CD8-positive, alpha-beta memory T cell (primary cell): Measurements from ENCODE around the gene SPOCD1. TPM values are rescaled to one million over a fixed set of nuclear protein-coding genes. Genes with fewer than 3 reads are reported as not detected.

Experiments
- CTCF ChIA-PET: fragments of 350-600 bp; sonication (Branson Sonifier 250); formaldehyde crosslinking; loops from one replicate; lab custom pipeline; 2021; ENCODE audit warnings: antibody characterized with exemption; lab: Charles Lee
- POLR2A ChIA-PET: fragments of 350-600 bp; sonication (Branson Sonifier 250); formaldehyde crosslinking; loops from one replicate; lab custom pipeline; 2021; ENCODE audit warnings: antibody characterized with exemption; lab: Charles Lee
- DNase-seq, 5 donors: peaks; one replicate each; pipeline versions ENCODE4 v3.0.0 to v3.0.0-alpha.2; 2020 to 2022; ENCODE audit warnings: mixed read lengths in 1 of 5
- H3K27ac ChIP-seq: one replicate; pipeline ENCODE4 v1.7.0; 2013; ENCODE audit warnings: low read depth, mild to moderate bottlenecking, low read length, moderate library complexity
- H3K27me3 ChIP-seq: 2 replicates; pipeline ENCODE4 v1.7.0; 2013; ENCODE audit warnings: low read length, mild to moderate bottlenecking; ENCODE audit not compliant: insufficient read depth, poor library complexity, severe bottlenecking
- H3K36me3 ChIP-seq: 2 replicates; pipeline ENCODE4 v1.7.0; 2013; ENCODE audit warnings: mild to moderate bottlenecking, low read length, moderate library complexity; ENCODE audit not compliant: insufficient read depth
- H3K4me1 ChIP-seq: 2 replicates; pipeline ENCODE4 v1.7.0; 2013; ENCODE audit warnings: mild to moderate bottlenecking, low read length, moderate library complexity; ENCODE audit not compliant: insufficient read depth
- H3K4me3 ChIP-seq: 2 replicates; pipeline ENCODE4 v1.7.0; 2013; ENCODE audit warnings: mild to moderate bottlenecking, low read length
- H3K9me3 ChIP-seq: 2 replicates; pipeline ENCODE4 v1.7.0; 2013; ENCODE audit warnings: mild to moderate bottlenecking, low read length
- H3K27ac Mint-ChIP-seq, 8 donors: one replicate each; pipeline ENCODE4 v1.8.0; 2020 to 2021; ENCODE audit warnings: mixed read lengths in 8 of 8, mild to moderate bottlenecking in 6 of 8, inconsistent platforms in 3 of 8, moderate library complexity in 3 of 8
- H3K27me3 Mint-ChIP-seq, 2 donors: one replicate each; pipeline ENCODE4 v1.8.0; 2020 to 2021; ENCODE audit warnings: mixed read lengths in 2 of 2, mild to moderate bottlenecking in 1 of 2, moderate library complexity in 1 of 2
- H3K36me3 Mint-ChIP-seq, 3 donors: one replicate each; pipeline ENCODE4 v1.8.0; 2020 to 2021; ENCODE audit warnings: mixed read lengths in 3 of 3, inconsistent platforms in 1 of 3, mild to moderate bottlenecking in 1 of 3
- H3K4me1 Mint-ChIP-seq, 3 donors: one replicate each; pipeline ENCODE4 v1.8.0; 2020 to 2021; ENCODE audit warnings: mixed read lengths in 3 of 3, inconsistent platforms in 1 of 3, mild to moderate bottlenecking in 1 of 3
- H3K4me3 Mint-ChIP-seq, 7 donors: one replicate each; pipeline ENCODE4 v1.8.0; 2020 to 2021; ENCODE audit warnings: mixed read lengths in 7 of 7, mild to moderate bottlenecking in 6 of 7, moderate library complexity in 4 of 7, inconsistent platforms in 2 of 7
- H3K9me3 Mint-ChIP-seq, 5 donors: one replicate each; pipeline ENCODE4 v1.8.0; 2020 to 2022; ENCODE audit warnings: mixed read lengths in 5 of 5, mild to moderate bottlenecking in 3 of 5, moderate library complexity in 2 of 5, inconsistent platforms in 1 of 5
- polyA plus RNA-seq: library from polyadenylated mRNA; unstranded; fragments of 300-500 nt; fragmentation: Illumina TruSeq; gene quantifications from one replicate; pipeline ENCODE4 v1.2.3, GENCODE V29; 2021
- total RNA-seq, 2 experiments: library from RNA; stranded (reverse); gene quantifications; one replicate each; pipeline ENCODE4 v1.2.3, GENCODE V29; 2021

The SPOCD1 gene
- total and polyA plus RNA-seq, 3 experiments from 2014 or later, result 0.18 TPM; not detected in 2

DNA sequence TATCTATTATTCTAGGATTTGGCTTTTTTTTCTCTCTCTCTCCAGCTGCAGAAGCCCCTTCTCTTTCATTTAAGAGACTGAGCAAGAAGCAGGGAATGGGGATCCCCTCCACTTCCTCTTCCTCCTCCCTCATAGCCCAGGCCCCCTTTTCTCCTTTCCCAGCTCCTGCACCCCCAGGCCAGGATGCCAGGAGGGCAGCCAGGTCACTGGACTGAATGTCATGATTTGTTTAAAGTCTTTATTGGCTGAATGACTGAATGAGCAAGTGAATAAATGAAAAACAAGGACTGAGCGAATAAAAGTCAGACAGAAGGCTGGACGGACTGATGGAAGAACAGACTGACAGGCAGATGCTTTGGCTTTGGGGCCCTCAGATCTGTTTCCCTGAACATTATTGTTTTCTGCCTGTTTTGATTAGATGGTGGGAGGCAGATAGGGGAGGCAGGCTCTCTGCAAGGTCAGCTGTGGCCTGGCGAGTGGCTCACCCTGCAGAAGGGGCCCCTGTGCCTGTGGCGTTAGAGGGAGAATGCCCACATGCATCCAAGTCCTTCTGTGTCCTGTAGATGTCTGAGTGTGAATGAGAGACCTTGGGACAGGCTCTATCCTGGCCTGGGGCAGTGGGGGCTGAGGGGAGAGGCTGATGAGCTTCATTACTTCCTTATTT is 31.3 kb downstream of the SPOCD1 start:
- H3K9me3 Mint-ChIP-seq, result no peaks in the 10 kb centered on the region
- ChIA-PET POLR2A (no interaction called here), CTCF (interaction anchor here (1.0 kb wide), 1 partner anchor 21 kb away, joined by 5 read pairs; the partner anchor contains the start of gene ADGRB2)
- peak in 1 of 5 donors; percentile 9 for DNase-seq
- H3K4me1 Mint-ChIP-seq, result peaks cover 7 to 13% (median 10%) of the 10 kb centered on the region in 3 donors
- H3K4me3 Mint-ChIP-seq, result peak overlapping the region in 1 of 7 donors; percentile 45
- H3K27ac Mint-ChIP-seq, result peak overlapping the region in 3 of 8 donors; percentile 3 to 88 (median 21)
- peaks cover 0 to 5% of the 10 kb centered on the region in 2 donors for H3K27me3 Mint-ChIP-seq
- Histone ChIP-seq H3K9me3 (no peaks in the 10 kb centered on the region), H3K4me1 (peaks cover 6% of the 10 kb centered on the region), H3K27ac (no peak overlapping the region), H3K4me3 (no peak overlapping the region), H3K27me3 (no peaks in the 10 kb centered on the region), H3K36me3 (no peaks in the 10 kb centered on the region)
- no peaks in the 10 kb centered on the region for H3K36me3 Mint-ChIP-seq

DNA sequence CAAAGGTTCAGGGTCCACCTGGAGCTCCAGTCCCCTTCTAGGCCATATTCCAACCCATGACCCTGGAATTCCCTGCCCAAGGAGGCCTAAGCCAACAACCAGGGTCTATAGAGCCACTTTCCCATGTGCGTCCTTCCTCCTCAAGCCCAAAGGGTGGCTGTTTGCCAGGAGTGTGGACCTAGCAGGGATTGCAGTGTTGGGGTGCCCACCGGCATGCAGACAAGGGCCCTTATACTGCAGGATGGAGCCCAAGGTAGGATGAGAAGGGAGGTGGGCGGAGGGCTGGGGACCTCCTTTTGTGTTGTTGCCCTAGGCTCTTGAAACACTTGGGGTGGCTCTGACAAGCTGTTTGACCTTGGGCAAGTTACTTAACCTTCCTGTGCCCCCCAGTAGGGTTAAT is 32.0 kb downstream of the SPOCD1 start:
- Mint-ChIP-seq H3K27me3 (peaks cover 0 to 5% of the 10 kb centered on the region in 2 donors), H3K36me3 (no peaks in the 10 kb centered on the region), H3K9me3 (no peaks in the 10 kb centered on the region), H3K4me3 (no peak overlapping the region), H3K4me1 (peaks cover 7 to 10% (median 10%) of the 10 kb centered on the region in 3 donors), H3K27ac (no peak overlapping the region)
- Histone ChIP-seq H3K4me1 (peaks cover 6% of the 10 kb centered on the region), H3K27me3 (no peaks in the 10 kb centered on the region), H3K27ac (no peak overlapping the region), H3K36me3 (no peaks in the 10 kb centered on the region), H3K4me3 (no peak overlapping the region), H3K9me3 (no peaks in the 10 kb centered on the region)
- POLR2A ChIA-PET, result no interaction called here
- peak in 1 of 5 donors; percentile 18 for DNase-seq
- CTCF ChIA-PET, result no interaction called here

DNA sequence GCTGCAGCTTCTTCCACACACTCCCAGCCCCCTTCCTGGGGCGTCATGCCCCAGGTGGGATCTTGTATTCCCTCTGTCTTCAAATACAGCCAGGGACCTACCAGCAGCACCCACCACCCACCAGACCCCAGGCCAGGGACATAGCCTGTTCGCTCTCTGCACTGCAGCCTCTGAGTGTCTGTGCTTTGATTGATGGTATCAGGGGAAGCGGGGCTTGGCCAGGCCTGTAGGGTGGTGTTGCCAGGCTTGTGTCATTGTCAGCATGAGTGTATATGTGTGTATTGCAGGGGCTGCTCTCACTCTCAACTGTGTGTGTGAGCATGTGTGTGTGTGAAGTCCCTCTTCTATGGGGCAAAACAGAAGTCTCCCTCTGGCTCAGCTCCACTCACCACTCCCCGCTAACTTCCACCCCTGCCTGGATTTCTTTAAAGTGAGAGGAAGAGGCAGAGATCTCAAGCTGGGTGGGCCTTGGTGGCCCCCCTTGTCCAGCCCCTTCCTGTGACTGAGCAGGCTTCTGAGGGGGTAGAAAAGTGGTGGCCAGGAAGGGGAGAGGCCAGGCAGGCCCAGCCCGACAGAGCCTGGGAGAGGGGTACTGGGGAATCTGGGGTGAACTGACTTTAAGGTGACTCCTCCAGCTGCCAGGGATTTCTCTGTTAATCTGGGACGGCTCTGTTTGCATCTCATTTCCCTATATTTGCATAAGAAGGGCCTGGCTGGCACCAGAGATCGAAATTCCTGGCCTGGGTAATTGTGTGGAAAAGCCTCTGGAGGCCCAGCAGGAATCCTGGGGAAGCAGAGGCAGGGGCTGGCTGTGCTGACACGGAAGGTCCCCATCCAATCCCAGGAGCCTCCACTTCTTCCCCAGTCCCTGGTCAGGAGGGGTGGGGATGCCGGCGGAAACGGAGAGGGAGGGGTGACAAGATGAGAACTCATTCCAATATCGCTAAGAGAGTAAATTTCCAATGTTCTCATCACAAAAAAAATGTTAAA is 33.1 kb downstream of the SPOCD1 start:
- Mint-ChIP-seq H3K27me3 (peaks cover 0 to 11% of the 10 kb centered on the region in 2 donors), H3K27ac (peak overlapping the region in 2 of 8 donors; percentile 19 to 39), H3K4me1 (peaks cover 2 to 5% (median 3%) of the 10 kb centered on the region in 3 donors), H3K4me3 (peak overlapping the region in 1 of 7 donors; percentile 5), H3K9me3 (no peaks in the 10 kb centered on the region), H3K36me3 (no peaks in the 10 kb centered on the region)
- H3K9me3 ChIP-seq, result no peaks in the 10 kb centered on the region
- no peak overlapping the region for H3K27ac ChIP-seq
- ChIA-PET CTCF (no interaction called here), POLR2A (interaction anchor here (0.9 kb wide), 1 partner anchor 325 kb away, joined by 3 read pairs; the partner anchor contains the start of gene KPNA6)
- H3K36me3 ChIP-seq, result no peaks in the 10 kb centered on the region
- DNase-seq, result peak in 1 of 5 donors; percentile 25
- H3K4me3 ChIP-seq, result no peak overlapping the region
- H3K27me3 ChIP-seq, result no peaks in the 10 kb centered on the region
- peaks cover 1% of the 10 kb centered on the region for H3K4me1 ChIP-seq

DNA sequence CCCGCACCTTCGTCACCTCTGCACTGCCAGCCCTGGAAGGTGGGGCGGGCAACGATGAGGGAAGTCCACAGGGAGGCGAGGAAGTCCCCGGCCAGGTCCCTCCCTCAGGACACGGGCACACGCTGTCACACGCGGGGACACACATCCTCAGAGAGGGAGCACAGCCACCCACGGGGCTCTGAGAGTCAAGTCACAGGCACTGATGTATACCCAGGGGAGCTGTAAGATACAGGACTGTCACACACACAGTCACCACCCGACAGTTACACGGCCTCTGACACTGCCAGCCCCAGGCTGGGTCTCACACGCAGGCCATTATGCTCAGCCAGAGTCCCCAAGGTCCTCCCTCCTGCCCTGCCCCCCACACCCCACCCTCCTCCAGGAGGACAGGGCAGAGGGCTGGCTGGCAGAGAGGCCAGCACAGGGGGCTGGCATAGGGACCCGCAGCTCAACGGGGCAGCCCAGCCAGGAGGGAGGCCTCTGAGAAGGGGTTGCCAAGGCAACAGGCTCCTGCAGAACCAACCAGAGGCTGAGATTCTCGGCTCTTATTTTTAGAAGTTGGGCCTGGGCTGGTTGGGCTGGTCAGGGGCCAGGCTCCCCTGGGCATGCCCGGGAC is 34.0 kb downstream of the SPOCD1 start:
- no peaks in the 10 kb centered on the region for H3K36me3 Mint-ChIP-seq
- DNase-seq, result no peak
- peaks cover 0 to 2% (median 0%) of the 10 kb centered on the region in 5 donors for H3K9me3 Mint-ChIP-seq
- H3K27ac Mint-ChIP-seq, result peak overlapping the region in 4 of 8 donors; percentile 11 to 47 (median 30)
- Histone ChIP-seq H3K27ac (no peak overlapping the region), H3K36me3 (no peaks in the 10 kb centered on the region), H3K9me3 (no peaks in the 10 kb centered on the region), H3K4me3 (no peak overlapping the region), H3K4me1 (no peaks in the 10 kb centered on the region), H3K27me3 (peaks cover 4% of the 10 kb centered on the region)
- ChIA-PET CTCF (no interaction called here), POLR2A (no interaction called here)
- H3K4me1 Mint-ChIP-seq, result peaks cover 0 to under 1% (median 0%) of the 10 kb centered on the region in 3 donors
- no peak overlapping the region for H3K4me3 Mint-ChIP-seq
- peaks cover 6 to 17% of the 10 kb centered on the region in 2 donors for H3K27me3 Mint-ChIP-seq

DNA sequence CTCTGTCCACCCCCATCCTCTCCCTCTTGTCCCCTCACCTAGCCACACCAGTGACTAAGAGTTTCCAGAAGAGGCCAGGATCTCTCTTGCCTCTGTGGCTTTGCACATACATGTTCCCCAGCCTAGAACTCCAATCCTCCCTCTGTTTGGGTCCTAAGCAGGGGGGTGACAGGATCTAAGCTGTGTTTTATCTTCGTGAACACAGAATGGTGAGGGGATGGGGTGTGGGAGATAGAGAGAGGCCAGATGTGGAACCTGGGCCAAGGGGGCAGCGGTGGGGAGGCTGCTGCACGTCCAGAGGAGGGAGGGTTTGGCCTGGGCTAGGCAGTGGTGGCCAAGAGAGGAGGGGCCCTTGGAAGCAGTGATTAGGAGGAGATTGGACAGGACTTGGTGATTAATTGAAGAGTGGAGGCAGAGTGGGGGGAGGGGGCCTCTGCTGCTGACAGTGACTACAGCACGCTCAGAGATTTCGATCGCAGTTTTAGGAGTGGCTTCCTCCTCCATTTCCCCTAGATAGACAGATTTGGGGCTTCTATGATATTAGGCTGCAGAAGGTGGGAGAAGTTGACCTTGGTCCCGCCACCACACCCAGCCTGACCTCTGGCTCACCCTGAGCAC is 34.6 kb downstream of the SPOCD1 start:
- no peak overlapping the region for H3K4me3 Mint-ChIP-seq
- no peaks in the 10 kb centered on the region for H3K4me1 ChIP-seq
- H3K27ac ChIP-seq, result peak overlapping the region; percentile 31
- POLR2A ChIA-PET, result no interaction called here
- H3K27ac Mint-ChIP-seq, result peak overlapping the region in 3 of 8 donors; percentile 11 to 47 (median 26)
- H3K9me3 ChIP-seq, result no peaks in the 10 kb centered on the region
- H3K4me3 ChIP-seq, result no peak overlapping the region
- no peaks in the 10 kb centered on the region for H3K4me1 Mint-ChIP-seq
- no peaks in the 10 kb centered on the region for H3K36me3 Mint-ChIP-seq
- CTCF ChIA-PET, result no interaction called here
- H3K9me3 Mint-ChIP-seq, result peaks cover 0 to 2% (median 0%) of the 10 kb centered on the region in 5 donors
- no peaks in the 10 kb centered on the region for H3K36me3 ChIP-seq
- H3K27me3 ChIP-seq, result peaks cover 6% of the 10 kb centered on the region
- DNase-seq, result no peak
- H3K27me3 Mint-ChIP-seq, result peaks cover 13 to 24% of the 10 kb centered on the region in 2 donors

DNA sequence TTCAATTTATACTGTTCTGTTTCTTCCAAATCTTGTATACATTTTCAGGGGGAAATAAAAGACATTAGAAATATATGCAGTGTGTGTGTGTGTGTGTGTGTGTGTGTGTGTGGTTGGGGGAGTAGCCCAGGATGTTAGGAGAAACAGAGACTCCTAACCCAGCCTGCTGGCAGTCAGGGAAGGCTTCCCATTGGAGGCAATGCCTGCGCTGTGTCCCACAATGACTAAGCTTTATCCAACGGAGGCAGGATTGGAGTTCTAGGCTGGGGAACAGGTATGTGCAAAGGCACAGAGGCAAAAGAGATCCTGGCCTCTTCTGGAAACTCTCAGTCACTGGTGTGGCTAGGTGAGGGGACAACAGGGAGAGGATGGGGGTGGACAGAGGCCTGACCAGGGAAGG is 35.2 kb downstream of the SPOCD1 start:
- Mint-ChIP-seq H3K36me3 (no peaks in the 10 kb centered on the region), H3K27me3 (peaks cover 16 to 27% of the 10 kb centered on the region in 2 donors), H3K4me3 (no peak overlapping the region), H3K9me3 (peaks cover 0 to 2% (median 0%) of the 10 kb centered on the region in 5 donors), H3K27ac (no peak overlapping the region), H3K4me1 (no peaks in the 10 kb centered on the region)
- ChIA-PET CTCF (interaction anchor here (1.3 to 1.4 kb wide), 2 partner anchors 9 to 16 kb away, joined by 5 read pairs; partner anchors contain the start of gene ADGRB2), POLR2A (no interaction called here)
- H3K4me1 ChIP-seq, result no peaks in the 10 kb centered on the region
- H3K27me3 ChIP-seq, result peaks cover 6% of the 10 kb centered on the region
- no peak overlapping the region for H3K4me3 ChIP-seq
- H3K27ac ChIP-seq, result peak overlapping the region; percentile 31
- no peak for DNase-seq
- no peaks in the 10 kb centered on the region for H3K36me3 ChIP-seq
- H3K9me3 ChIP-seq, result no peaks in the 10 kb centered on the region

DNA sequence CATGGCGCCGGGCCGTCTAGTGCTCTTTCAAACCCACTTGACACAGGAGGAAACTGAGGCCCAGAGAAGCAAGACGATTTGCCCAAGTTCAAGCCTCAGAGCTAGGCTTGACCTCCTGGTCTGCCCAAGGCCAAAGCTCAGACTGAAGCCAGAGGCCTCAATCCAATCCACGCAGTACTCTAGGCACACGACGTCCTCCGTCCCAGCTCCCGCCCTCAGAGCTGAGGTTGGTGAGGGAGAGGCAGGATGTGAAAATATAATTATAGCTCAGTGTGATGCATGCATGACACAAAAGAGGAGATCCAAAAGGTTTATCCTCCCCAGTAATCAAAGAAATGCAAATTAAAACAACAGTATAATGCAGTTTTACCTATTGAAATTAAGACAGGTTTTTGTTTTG is 36.1 kb downstream of the SPOCD1 start:
- POLR2A ChIA-PET, result no interaction called here
- H3K27me3 Mint-ChIP-seq, result peaks cover 18 to 33% of the 10 kb centered on the region in 2 donors

More for the DNA sequence above, 36.1 kb downstream of the SPOCD1 start:
- Histone ChIP-seq H3K4me1 (no peaks in the 10 kb centered on the region), H3K4me3 (no peak overlapping the region), H3K27ac (no peak overlapping the region), H3K36me3 (no peaks in the 10 kb centered on the region), H3K27me3 (peaks cover 6% of the 10 kb centered on the region), H3K9me3 (no peaks in the 10 kb centered on the region)
- Mint-ChIP-seq H3K4me3 (no peak overlapping the region), H3K9me3 (peaks cover 0 to 2% (median 0%) of the 10 kb centered on the region in 5 donors), H3K4me1 (no peaks in the 10 kb centered on the region), H3K36me3 (no peaks in the 10 kb centered on the region), H3K27ac (no peak overlapping the region)
- CTCF ChIA-PET, result interaction anchor here (1.3 to 1.5 kb wide), 3 partner anchors 10 to 17 kb away, joined by 5 read pairs; partner anchors contain the start of gene ADGRB2
- no peak for DNase-seq
